Body of pancreas (tissue), 4 donors: ENCODE measurements around the gene G3BP2.

Experiments used
- CTCF ChIP-seq, 7 experiments: fragments of 450-650 bp in 4 of 7; fragments of 200-600 bp in 3 of 7; sonication (generic) in 3 of 7; IDR thresholded peaks; one replicate each; pipeline ENCODE4 v1.5.1; 2016 to 2019; ENCODE audit warnings: antibody characterized with exemption in 7 of 7
- POLR2A ChIP-seq, 3 donors: fragments of 450-650 bp; IDR thresholded peaks; one replicate each; pipeline ENCODE4 v1.6.1; 2016; ENCODE audit warnings: antibody characterized with exemption in 3 of 3, mild to moderate bottlenecking in 2 of 3

DNA sequence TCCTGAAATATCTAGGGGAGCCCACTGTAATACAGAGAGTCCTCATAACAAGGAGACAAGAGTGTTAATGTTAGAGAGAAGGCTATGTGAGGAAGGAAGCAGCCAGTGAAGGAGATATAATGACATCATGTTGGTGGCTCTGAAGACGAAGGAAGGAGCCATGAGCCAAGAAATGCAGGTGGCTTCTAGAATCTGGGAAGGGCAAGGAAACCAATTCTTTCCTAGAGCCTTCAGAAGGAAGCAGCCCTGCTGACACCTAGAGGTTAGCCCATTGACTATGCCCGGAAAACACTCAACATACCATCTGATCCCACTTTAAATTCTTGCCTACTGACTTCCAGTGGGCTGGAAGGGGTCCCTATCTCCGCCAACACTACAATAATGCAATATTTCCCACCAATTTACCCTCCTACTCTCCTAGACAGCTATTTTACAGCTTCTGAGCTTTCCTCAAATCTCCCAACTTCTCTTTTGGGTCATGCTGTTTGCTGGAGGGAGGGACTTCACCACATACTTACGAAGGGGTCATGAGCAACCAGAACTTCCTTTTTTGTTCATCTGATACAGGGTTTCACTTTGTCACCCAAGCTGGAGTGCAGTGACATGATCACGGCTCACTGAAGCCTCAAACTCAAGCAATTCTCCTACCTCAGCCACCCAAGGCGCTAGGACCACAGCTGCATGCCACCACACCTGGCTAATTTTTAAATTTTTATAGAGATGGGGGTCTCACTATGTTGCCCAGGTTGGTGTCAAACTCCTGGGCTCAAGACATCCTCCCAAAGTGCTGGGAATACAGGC lies 25.2 kb upstream of the G3BP2 start:
- TF ChIP-seq CTCF (IDR thresholded peaks at IDR 0.05), result no peak
- no peak for TF ChIP-seq POLR2A (IDR thresholded peaks at IDR 0.05)
